H1 (cell line): Measurements from ENCODE around the gene CD247. TPM values are rescaled to one million over a fixed set of nuclear protein-coding genes. Genes with fewer than 3 reads are reported as not detected.
A peak's percentile ranks its signal among the peaks of the same experiment; 100 is the strongest.

Experiments used
- CHD2 ChIP-seq: IDR thresholded peaks from 2 replicates; pipeline ENCODE4 v1.6.1; 2012; ENCODE audit warnings: low read length, improper control_type of control experiment
- CHD7 ChIP-seq: fragments of 300-600 bp; sonication (generic); IDR thresholded peaks from 2 replicates; pipeline ENCODE4 v1.7.1; 2012; ENCODE audit warnings: low read length, moderate library complexity, mild to moderate bottlenecking, inconsistent platforms; ENCODE audit not compliant: insufficient replicate concordance
- TBP ChIP-seq: IDR thresholded peaks from 2 replicates; pipeline ENCODE4 v1.6.1; 2011; ENCODE audit warnings: low read depth, low read length, improper control_type of control experiment
- polyA plus RNA-seq, 7 experiments: library from polyadenylated mRNA; depleted of rRNA in 3 of 7; stranded (reverse) in 5 of 7; unstranded in 2 of 7; fragments of >200 nt in 5 of 7; fragments of 200-250 nt in 2 of 7; gene quantifications; 1 replicate in 5 of 7; 2 replicates in 1 of 7; 4 replicates in 1 of 7; pipeline versions ENCODE4 v1.2.1 to v1.2.3, GENCODE V29; 2011 to 2013; ENCODE audit warnings: missing spikeins in 2 of 7, mixed read lengths in 2 of 7
- total RNA-seq: library from RNA; stranded (reverse); fragmentation: NEBNext Ultra II Directional; extraction: Animal tissue kit (Norgen Biotek cat#: 25700); gene quantifications from 2 replicates; pipeline ENCODE4 v1.2.1, GENCODE V29; 2021

The CD247 gene
- total and polyA plus RNA-seq, 2 of the 8 experiments (the other 6 are each of a cell fraction or from before 2014, with no cell fraction given), result 2.0 to 2.2 TPM

GRCh38 chr1:167454304-167454893 is 63.9 kb downstream of the CD247 start (continued):
- TF ChIP-seq CHD7 (peak; percentile 18), CHD2 (no peak), TBP (peak; percentile 57; the same call in 1 of the 2 replicates)
